Natural killer cell (primary cell): ENCODE measurements around the gene PLD1. TPM values are rescaled to one million over a fixed set of nuclear protein-coding genes. Genes with fewer than 3 reads are reported as not detected.

ENCODE experiments used
- ATAC-seq, 3 donors: fragments of 150-1000 bp in 2 of 3; fragments of 200-7000 bp in 1 of 3; cut with Tn5 transposase; 1 replicate in 1 of 3; 2 replicates in 2 of 3; pipeline ENCODE4 v1.10.0; 2021; ENCODE audit warnings: mild to moderate bottlenecking in 2 of 3, moderate library complexity in 2 of 3
- DNase-seq, 2 donors: peaks; one replicate each; pipeline versions ENCODE4 v3.0.0 to v3.0.0-alpha.2; 2013 to 2021; ENCODE audit warnings: mixed read lengths in 1 of 2
- H3K27ac ChIP-seq: one replicate; pipeline ENCODE4 v1.5.1; 2013; ENCODE audit warnings: mild to moderate bottlenecking, low read length
- H3K27me3 ChIP-seq: one replicate; pipeline ENCODE4 v1.6.1; 2013; ENCODE audit warnings: low read length; ENCODE audit not compliant: control insufficient read depth, insufficient read depth
- H3K36me3 ChIP-seq: one replicate; pipeline ENCODE4 v1.6.1; 2013; ENCODE audit warnings: low read length; ENCODE audit not compliant: control insufficient read depth, insufficient read depth
- H3K4me1 ChIP-seq: one replicate; pipeline ENCODE4 v1.6.1; 2013; ENCODE audit warnings: low read length; ENCODE audit not compliant: control insufficient read depth, insufficient read depth
- H3K4me3 ChIP-seq: one replicate; pipeline ENCODE4 v1.5.1; 2013; ENCODE audit warnings: low read length
- H3K9me3 ChIP-seq: one replicate; pipeline ENCODE4 v1.6.1; 2013; ENCODE audit warnings: low read length; ENCODE audit not compliant: control insufficient read depth, insufficient read depth
- H3K27ac Mint-ChIP-seq, 2 donors: one replicate each; pipeline ENCODE4 v1.8.0; 2022; ENCODE audit warnings: mild to moderate bottlenecking in 2 of 2, mixed read lengths in 2 of 2, moderate library complexity in 1 of 2
- H3K27me3 Mint-ChIP-seq, 2 donors: one replicate each; pipeline ENCODE4 v1.8.0; 2022; ENCODE audit warnings: low read depth in 2 of 2, mixed read lengths in 2 of 2
- H3K36me3 Mint-ChIP-seq: one replicate; pipeline ENCODE4 v1.8.0; 2022; ENCODE audit warnings: mixed read lengths
- H3K4me1 Mint-ChIP-seq, 2 donors: one replicate each; pipeline ENCODE4 v1.8.0; 2022; ENCODE audit warnings: mixed read lengths in 2 of 2
- H3K4me3 Mint-ChIP-seq: one replicate; pipeline ENCODE4 v1.8.0; 2022; ENCODE audit warnings: mild to moderate bottlenecking, moderate library complexity, mixed read lengths
- H3K9me3 Mint-ChIP-seq, 2 donors: one replicate each; pipeline ENCODE4 v1.8.0; 2022; ENCODE audit warnings: mixed read lengths in 2 of 2
- CTCF ChIP-seq: fragments of 200-600 bp; IDR thresholded peaks from one replicate; pipeline ENCODE4 v1.8.0; 2022; ENCODE audit warnings: antibody characterized with exemption
- WGBS: methylation state at CpG from one replicate; pipeline ENCODE4 v1.1.7; 2013; ENCODE audit warnings: missing lambda C conversion rate; ENCODE audit not compliant: insufficient coverage; 5-methylcytosine and 5-hydroxymethylcytosine counted together
- intact Hi-C: fragments of 100-400 bp; cut with micrococcal nuclease; formaldehyde crosslinking; loops from one replicate; pipeline ENCODE4 v1.14.2; 2022
- total RNA-seq, 4 donors: library from RNA; stranded (reverse); fragments of 120-200 nt in 1 of 4; gene quantifications; one replicate each; pipeline versions ENCODE4 v1.2.3 to v1.2.4, GENCODE V29; 2013 to 2022

Gene PLD1
- total RNA-seq, 3 donors from 2014 or later (not counting 1 experiment from before 2014, with no cell fraction given): 13.2 to 26.3 (median 17.1) TPM

GRCh38 chr3:171805687-171806086 is 4.6 kb downstream of the PLD1 start:
- Mint-ChIP-seq H3K27ac (no peak overlapping the region), H3K36me3 (no peaks in the 10 kb centered on the region), H3K4me3 (no peak overlapping the region), H3K9me3 (no peaks in the 10 kb centered on the region), H3K27me3 (no peaks in the 10 kb centered on the region), H3K4me1 (peaks cover 22 to 30% of the 10 kb centered on the region in 2 donors)
- Histone ChIP-seq H3K9me3 (no peaks in the 10 kb centered on the region), H3K27ac (no peak overlapping the region), H3K36me3 (no peaks in the 10 kb centered on the region), H3K27me3 (no peaks in the 10 kb centered on the region), H3K4me3 (no peak overlapping the region), H3K4me1 (peaks cover 14% of the 10 kb centered on the region)
- 76% methylated on average over 2 of the region's 3 CpGs for WGBS
- no peak for DNase-seq
- intact Hi-C loops: no loop called here
- no peak for TF ChIP-seq CTCF
- no peak for ATAC-seq

- no peak overlapping the region for H3K27ac Mint-ChIP-seq
- H3K4me3 Mint-ChIP-seq: no peak overlapping the region
- Histone ChIP-seq H3K4me3 (no peak overlapping the region), H3K27me3 (no peaks in the 10 kb centered on the region), H3K9me3 (no peaks in the 10 kb centered on the region), H3K36me3 (no peaks in the 10 kb centered on the region), H3K4me1 (peaks cover 11% of the 10 kb centered on the region), H3K27ac (no peak overlapping the region)
- no peak for TF ChIP-seq CTCF
- WGBS: 77% methylated on average over 6 of the region's 6 CpGs
- no peaks in the 10 kb centered on the region for H3K27me3 Mint-ChIP-seq
- ATAC-seq: no peak
- H3K4me1 Mint-ChIP-seq: peaks cover 18 to 25% of the 10 kb centered on the region in 2 donors
- H3K36me3 Mint-ChIP-seq: no peaks in the 10 kb centered on the region
- intact Hi-C loops: no loop called here
- no peaks in the 10 kb centered on the region for H3K9me3 Mint-ChIP-seq
- DNase-seq: no peak
Measured at GRCh38 chr3:171804618-171805389, 5.5 kb downstream of the PLD1 start.

GRCh38 chr3:171803044-171803443 is 7.2 kb downstream of the PLD1 start:
- no peak overlapping the region for H3K4me3 Mint-ChIP-seq
- ATAC-seq: no peak

More at GRCh38 chr3:171803044-171803443, 7.2 kb downstream of the PLD1 start:
- no peaks in the 10 kb centered on the region for H3K36me3 Mint-ChIP-seq
- Histone ChIP-seq H3K27me3 (no peaks in the 10 kb centered on the region), H3K36me3 (no peaks in the 10 kb centered on the region), H3K27ac (no peak overlapping the region), H3K4me1 (no peaks in the 10 kb centered on the region), H3K9me3 (no peaks in the 10 kb centered on the region), H3K4me3 (no peak overlapping the region)
- H3K27ac Mint-ChIP-seq: no peak overlapping the region
- H3K4me1 Mint-ChIP-seq: peaks cover 10 to 16% of the 10 kb centered on the region in 2 donors
- WGBS: 80% methylated on average over 4 of the region's 4 CpGs
- TF ChIP-seq CTCF: no peak
- no peak for DNase-seq
- intact Hi-C loops: no loop called here
- H3K27me3 Mint-ChIP-seq: no peaks in the 10 kb centered on the region
- no peaks in the 10 kb centered on the region for H3K9me3 Mint-ChIP-seq
